Fibroblast of the aortic adventitia (primary cell): ENCODE measurements around the gene EEPD1. TPM values are rescaled to one million over a fixed set of nuclear protein-coding genes. Genes with fewer than 3 reads are reported as not detected.

Source experiments
- DNase-seq: peaks from one replicate; pipeline ENCODE4 v3.0.0-alpha.2; 2010; ENCODE audit warnings: low read depth
- H3K4me3 ChIP-seq: 2 replicates; pipeline ENCODE4 v1.5.1; 2011; ENCODE audit warnings: low read depth, mild to moderate bottlenecking, control low read depth, low read length, moderate library complexity
- total RNA-seq: library from RNA; depleted of rRNA; stranded (reverse); fragments of >200 nt; gene quantifications from 2 replicates; pipeline ENCODE4 v1.2.3, GENCODE V29; 2012; ENCODE audit warnings: low replicate concordance
- TF ChIP-seq, protein P1 (sequence below): IDR thresholded peaks from 2 replicates; pipeline ENCODE4 v1.5.1; 2011; ENCODE audit warnings: mild to moderate bottlenecking, low read length, control low read depth, inconsistent platforms; ENCODE audit not compliant: insufficient read depth

The EEPD1 gene
- total RNA-seq, 1 donor, result 5.2 TPM

DNA sequence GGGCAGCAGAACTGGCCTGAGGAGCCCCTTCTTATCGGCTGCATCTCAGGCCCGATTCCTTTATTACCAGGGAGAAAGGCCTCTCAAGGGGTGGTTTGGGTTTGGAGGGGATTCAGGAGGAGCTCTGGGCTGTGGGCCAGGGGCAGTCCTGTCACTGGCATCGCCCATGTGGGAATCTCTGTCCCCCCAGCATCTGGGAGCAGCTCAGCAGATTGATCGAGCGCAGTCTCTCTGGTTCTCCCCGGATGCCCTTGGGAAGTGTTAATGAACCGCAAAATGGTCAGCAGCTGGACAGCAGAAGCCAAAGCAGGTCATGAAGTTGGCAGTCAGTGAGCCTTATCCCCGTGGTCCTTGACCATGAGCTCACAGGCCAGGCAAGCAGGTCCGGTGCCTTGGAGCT, 132.2 kb downstream of the EEPD1 start:
- DNase-seq, result no peak
- H3K4me3 ChIP-seq, result no peak overlapping the region
- TF ChIP-seq, protein P1, sequence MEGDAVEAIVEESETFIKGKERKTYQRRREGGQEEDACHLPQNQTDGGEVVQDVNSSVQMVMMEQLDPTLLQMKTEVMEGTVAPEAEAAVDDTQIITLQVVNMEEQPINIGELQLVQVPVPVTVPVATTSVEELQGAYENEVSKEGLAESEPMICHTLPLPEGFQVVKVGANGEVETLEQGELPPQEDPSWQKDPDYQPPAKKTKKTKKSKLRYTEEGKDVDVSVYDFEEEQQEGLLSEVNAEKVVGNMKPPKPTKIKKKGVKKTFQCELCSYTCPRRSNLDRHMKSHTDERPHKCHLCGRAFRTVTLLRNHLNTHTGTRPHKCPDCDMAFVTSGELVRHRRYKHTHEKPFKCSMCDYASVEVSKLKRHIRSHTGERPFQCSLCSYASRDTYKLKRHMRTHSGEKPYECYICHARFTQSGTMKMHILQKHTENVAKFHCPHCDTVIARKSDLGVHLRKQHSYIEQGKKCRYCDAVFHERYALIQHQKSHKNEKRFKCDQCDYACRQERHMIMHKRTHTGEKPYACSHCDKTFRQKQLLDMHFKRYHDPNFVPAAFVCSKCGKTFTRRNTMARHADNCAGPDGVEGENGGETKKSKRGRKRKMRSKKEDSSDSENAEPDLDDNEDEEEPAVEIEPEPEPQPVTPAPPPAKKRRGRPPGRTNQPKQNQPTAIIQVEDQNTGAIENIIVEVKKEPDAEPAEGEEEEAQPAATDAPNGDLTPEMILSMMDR, result no peak

DNA sequence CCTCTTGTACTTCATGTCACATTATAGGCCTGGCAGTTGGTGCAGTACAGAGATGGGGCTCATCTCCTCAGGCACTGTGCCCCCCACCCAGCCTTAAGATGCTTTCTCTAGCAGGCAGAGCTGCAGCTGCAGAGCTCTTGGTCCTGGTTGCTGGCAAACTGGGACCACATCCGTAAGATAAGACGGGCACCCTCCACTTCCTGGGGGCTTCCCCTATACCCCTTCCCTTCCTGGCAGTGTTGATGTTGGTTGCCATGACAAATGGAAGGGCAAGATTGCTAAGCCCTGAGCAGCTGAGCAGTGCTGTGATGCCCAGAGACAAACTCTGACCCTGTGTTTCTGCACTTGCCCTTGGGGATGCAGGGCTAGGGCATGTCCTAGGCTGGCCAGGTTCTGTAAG, 133.2 kb downstream of the EEPD1 start:
- DNase-seq, result no peak
- H3K4me3 ChIP-seq, result no peak overlapping the region
- TF ChIP-seq, protein P1, result no peak

DNA sequence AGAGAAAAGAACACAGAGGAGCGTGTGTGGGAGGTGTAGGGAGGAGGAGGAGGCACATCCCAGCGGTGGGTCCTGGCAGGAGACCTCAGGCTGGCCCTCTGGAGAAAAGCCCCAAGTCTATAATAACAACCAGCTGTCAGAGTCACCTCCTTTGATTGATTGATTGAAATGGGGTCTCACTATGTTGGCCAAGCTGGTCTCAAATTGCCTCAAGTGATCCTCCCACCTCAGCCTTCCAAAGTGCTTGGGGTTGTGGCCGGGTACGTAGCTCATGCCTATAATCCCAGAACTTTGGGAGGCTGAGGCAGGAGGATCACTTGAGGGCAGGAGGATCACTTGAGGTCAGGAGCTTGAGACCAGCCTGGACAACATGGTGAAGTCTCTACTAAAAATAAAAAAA, 133.6 kb downstream of the EEPD1 start:
- no peak for DNase-seq
- H3K4me3 ChIP-seq, result no peak overlapping the region
- TF ChIP-seq, protein P1, result no peak

DNA sequence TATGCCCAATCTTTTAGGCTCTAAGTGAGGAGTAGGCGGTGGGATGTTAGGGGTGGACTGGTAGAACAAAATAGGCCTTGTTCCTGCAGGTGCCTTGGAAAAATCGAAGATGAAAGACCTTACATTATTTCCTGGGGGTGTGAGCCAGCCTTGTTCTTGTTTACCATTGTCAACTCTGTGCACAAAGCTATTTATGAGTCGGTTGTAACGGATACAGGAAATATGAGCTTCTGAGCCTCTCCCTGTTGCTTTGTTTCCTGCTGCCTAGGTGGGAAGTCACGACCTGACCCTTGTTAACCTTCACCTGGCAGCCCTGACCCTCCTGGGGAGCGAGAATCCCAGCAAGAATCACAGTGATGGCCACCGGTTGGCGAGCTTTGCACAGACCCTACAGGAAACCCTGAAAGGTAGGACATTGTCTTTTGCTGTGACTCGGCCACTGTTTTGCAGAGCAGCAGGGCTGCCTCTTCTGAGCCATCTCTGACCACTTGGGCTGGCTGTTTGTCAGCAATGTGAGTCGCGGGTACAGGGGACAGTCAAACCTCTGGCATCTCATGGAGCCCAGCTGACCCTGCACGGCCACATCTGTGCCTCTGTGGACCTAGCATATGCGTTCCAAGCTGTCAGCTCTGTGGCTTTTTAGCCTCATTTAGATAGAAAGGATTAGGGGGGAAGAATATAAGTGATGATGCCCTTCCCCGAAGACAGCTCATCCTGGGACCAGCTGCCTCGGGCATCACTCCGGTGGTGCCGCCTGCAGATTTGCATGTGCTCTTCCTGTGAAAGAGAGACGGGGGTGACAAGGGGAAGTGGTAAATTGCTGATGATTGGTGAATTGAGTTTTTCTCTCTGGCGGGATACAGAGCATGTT, 134.6 kb downstream of the EEPD1 start:
- no peak overlapping the region for H3K4me3 ChIP-seq
- TF ChIP-seq, protein P1, result no peak
- no peak for DNase-seq

DNA sequence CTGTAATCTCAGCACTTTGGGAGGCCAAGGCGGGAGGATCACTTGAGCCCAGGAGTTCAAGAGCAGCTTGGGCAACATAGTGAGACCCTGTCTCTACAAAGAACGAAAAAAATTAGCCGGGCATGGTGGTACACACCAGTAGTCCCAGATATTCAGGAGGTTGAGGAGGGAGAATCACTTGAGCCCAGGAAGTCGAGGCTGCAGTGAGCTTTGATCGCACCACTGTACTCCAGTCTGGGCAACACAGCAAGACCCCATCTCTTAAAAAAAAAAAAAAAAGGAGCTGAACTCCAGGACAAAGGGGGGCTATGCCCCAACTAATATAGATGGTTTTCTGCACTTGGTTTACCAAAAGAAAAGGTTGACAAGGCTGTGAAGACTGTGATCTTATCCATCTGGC, 135.4 kb downstream of the EEPD1 start:
- TF ChIP-seq, protein P1, result no peak
- no peak overlapping the region for H3K4me3 ChIP-seq
- DNase-seq, result no peak

DNA sequence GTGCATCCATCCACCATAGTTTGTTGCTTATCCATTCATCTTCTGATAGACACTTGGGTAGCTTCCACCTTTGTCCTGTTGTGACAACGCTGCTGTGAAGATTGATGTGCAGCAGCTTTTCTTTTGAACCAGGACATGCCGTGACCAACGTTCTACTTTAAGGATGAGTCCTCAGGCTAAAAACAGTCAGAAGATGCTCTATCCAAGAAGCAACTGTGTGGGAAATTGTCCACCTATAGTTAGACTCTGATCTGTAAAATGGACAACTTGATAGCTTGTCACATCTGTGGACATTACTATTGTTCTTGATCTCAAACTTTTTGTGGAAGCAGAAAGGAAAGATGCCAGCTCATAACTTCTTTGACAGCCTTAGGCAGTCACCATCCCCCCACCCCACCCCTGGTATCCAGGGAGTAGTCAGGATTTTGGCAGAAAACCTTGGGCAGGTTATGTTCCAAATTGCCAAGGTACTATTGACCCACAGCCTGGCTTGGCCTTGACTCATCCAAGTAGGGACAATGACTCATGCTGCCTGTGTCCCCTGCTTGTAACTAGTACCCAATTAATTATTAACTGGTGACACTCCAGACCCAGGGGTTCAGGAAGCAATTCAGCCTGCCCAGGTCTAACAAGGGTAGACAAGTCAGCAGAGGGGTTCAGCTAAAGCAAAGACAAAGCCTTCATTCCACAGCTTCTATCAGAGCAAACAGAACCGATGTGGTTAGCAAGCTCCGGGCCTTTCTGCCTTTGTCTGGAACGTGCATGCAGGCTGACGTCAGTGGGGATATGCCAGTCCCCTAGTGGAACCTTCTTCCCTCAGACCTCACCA, 137.0 kb downstream of the EEPD1 start:
- TF ChIP-seq, protein P1, result no peak
- no peak for DNase-seq
- H3K4me3 ChIP-seq, result no peak overlapping the region
